ENCODE results near the gene FBLIM1.

The FBLIM1 gene

DNA sequence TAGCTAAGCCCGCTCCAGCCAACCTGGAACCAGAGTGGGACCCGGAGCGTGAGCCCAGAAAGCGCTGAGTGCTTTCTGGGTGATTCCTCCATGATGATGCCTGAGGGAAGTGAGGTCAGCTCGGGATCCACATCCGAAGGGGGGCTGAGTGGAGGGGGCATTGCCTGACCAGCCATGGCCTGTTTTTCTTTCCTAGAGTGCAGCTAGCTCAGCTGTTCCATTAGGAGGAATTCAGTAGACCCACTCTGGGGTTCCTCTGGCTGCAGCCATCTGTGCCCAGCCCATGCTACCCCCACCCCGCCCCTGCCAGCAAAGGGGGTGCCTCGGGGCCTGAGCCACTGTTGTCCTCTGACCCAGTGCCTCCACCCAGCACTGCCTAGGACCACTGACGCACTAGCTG is 32.1 kb upstream of the FBLIM1 start:
- Histone ChIP-seq H3K4me3 (no peak overlapping the region), H3K27ac (no peak overlapping the region)
- TF ChIP-seq, protein P1, sequence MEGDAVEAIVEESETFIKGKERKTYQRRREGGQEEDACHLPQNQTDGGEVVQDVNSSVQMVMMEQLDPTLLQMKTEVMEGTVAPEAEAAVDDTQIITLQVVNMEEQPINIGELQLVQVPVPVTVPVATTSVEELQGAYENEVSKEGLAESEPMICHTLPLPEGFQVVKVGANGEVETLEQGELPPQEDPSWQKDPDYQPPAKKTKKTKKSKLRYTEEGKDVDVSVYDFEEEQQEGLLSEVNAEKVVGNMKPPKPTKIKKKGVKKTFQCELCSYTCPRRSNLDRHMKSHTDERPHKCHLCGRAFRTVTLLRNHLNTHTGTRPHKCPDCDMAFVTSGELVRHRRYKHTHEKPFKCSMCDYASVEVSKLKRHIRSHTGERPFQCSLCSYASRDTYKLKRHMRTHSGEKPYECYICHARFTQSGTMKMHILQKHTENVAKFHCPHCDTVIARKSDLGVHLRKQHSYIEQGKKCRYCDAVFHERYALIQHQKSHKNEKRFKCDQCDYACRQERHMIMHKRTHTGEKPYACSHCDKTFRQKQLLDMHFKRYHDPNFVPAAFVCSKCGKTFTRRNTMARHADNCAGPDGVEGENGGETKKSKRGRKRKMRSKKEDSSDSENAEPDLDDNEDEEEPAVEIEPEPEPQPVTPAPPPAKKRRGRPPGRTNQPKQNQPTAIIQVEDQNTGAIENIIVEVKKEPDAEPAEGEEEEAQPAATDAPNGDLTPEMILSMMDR (IDR thresholded peaks at IDR 0.05): no peak
- no peak for DNase-seq (ENCODE audit: low spot score)

DNA sequence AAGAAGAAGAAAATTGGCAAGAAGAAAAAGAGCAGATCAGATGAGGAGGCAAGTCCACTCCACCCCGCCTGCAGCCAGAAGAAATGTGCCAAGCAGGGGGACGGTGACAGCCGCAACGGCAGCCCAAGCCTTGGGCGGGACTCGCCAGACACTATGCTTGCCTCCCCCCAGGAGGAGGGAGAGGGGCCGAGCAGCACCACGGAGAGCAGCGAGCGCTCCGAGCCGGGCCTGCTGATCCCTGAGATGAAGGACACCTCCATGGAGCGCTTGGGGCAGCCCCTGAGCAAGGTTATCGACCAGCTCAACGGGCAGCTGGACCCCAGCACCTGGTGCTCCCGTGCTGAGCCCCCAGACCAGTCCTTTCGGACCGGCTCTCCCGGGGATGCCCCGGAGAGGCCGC is 31.6 kb upstream of the FBLIM1 start:
- H3K27ac ChIP-seq: no peak overlapping the region
- no peak for DNase-seq (ENCODE audit: low spot score)
- TF ChIP-seq, protein P1 (IDR thresholded peaks at IDR 0.05): no peak
- H3K4me3 ChIP-seq: no peak overlapping the region

DNA sequence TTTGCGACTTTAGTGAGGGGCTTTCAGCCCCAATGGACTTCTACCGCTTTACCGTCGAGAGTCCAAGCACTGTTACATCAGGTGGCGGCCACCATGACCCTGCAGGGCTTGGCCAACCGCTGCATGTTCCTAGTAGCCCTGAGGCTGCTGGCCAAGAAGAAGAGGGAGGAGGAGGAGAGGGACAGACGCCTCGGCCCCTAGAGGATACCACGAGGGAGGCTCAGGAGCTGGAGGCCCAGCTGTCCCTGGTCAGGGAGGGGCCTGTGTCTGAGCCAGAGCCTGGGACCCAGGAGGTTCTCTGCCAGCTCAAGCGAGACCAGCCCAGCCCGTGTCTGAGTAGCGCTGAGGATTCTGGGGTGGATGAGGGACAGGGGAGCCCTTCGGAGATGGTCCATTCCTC is 31.2 kb upstream of the FBLIM1 start:
- DNase-seq (ENCODE audit: low spot score): no peak
- H3K4me3 ChIP-seq: no peak overlapping the region
- no peak overlapping the region for H3K27ac ChIP-seq
- TF ChIP-seq, protein P1 (IDR thresholded peaks at IDR 0.05): no peak

DNA sequence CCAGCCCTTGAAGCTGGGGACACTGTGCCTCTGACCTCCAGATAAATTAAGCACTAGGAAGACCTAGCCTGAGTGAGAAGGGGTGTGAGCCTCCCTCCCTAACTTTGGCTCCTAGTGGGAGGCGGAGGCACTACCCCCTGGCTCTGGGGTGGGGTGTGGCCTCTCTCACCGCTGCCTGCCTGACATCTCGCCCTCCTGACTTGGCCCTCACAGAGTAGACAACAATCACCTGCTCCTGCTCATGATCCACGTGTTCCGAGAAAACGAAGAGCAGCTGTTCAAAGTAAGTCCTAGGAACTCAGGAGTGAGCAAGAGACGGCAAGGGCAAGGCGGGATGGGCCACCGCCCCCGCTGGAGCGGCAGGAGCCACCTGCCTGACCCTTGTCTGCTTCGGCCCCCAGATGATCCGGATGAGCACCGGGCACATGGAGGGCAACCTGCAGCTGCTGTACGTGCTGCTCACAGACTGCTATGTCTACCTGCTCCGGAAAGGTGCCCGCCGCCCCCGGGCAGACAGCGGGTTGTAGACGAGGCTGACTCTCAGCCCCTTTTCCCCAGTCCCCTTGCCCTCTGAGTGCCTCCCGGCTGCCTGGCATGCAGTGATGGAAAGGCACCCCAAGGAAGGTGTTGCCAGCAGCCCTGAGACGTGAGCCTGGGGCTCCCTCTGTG is 30.6 kb upstream of the FBLIM1 start:
- TF ChIP-seq, protein P1 (IDR thresholded peaks at IDR 0.05): no peak
- H3K4me3 ChIP-seq: no peak overlapping the region
- peak overlapping the region in 1 of 2 donors; percentile 4 for H3K27ac ChIP-seq
- no peak for DNase-seq (ENCODE audit: low spot score)

DNA sequence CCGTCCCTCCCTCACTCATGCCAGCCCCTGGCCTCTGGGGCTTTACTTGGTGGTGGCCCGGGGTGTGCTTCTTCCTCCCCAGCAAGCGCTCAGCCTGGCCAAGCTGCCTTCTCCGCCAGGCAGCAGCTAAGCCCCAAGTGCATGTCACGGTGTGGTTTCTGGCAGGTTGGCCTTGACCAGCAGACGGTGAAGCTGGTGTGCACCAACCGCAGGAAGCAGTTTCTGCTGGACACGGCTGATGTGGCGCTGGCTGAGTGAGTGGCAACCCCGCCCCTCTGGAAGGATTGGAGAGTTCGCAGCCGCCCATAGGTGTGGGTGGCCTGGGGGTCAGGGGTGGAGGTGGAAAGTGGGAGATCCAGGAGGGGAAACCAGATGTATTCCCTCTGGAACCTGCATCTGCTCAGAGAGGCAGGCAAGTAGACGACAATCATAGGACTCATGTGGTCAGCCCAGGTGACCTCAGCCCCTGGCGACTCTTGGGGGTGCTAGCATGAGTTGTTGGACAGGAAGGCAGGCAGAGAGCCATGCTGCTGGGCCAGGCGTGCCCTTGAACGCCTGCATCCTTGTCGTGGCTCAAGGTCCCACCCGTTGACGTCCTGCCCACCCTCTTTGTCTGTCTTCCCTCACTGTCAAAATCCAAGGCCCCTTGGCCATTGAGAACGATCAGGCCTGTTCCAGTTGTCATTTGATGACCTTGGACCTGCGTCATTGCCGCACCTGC is 29.5 kb upstream of the FBLIM1 start:
- H3K27ac ChIP-seq: no peak overlapping the region
- no peak overlapping the region for H3K4me3 ChIP-seq
- no peak for DNase-seq (ENCODE audit: low spot score)

DNA sequence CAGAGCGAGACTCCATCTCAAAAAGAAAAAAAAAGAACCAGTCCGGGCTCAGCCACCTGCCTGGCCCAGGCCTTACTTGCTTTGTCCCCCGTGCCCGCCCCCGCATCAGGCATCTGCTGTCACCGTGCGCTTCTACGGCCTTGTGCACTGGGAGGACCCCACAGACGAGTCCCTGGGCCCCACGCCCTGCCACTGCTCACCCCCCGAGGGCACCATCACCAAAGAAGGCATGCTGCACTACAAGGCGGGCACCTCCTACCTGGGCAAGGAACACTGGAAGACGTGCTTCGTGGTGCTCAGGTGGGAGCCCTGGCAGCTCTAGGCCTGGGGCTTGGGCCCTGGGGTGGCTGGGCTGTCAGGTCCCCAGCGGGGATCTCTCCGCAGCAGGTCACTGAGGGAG is 28.2 kb upstream of the FBLIM1 start:
- H3K27ac ChIP-seq: no peak overlapping the region

More for the DNA sequence above, 29.5 kb upstream of the FBLIM1 start:
- TF ChIP-seq, protein P1 (IDR thresholded peaks at IDR 0.05): no peak

More for the DNA sequence above, 28.2 kb upstream of the FBLIM1 start:
- DNase-seq (ENCODE audit: low spot score): no peak
- H3K4me3 ChIP-seq: no peak overlapping the region
- TF ChIP-seq, protein P1 (IDR thresholded peaks at IDR 0.05): no peak

All from coronary artery (tissue), 2 donors.